SK-N-SH (cell line): ENCODE data around the gene MLXIP. TPM values are rescaled to one million over a fixed set of nuclear protein-coding genes. Genes with fewer than 3 reads are reported as not detected.
A peak's percentile ranks its signal among the peaks of the same experiment; 100 is the strongest.

Experiments used
- CTCF ChIA-PET: fragments of 300-600, 350-600 bp; formaldehyde crosslinking; extraction: SDS; loops from one replicate; lab custom pipeline; 2021; lab: Yijun Ruan, JAX
- POLR2A ChIA-PET: fragments of 350-600 bp; sonication (Branson Sonifier 250); formaldehyde crosslinking; extraction: SDS; loops from one replicate; lab custom pipeline; 2020; ENCODE audit warnings: antibody characterized with exemption, inconsistent platforms; lab: Yijun Ruan, JAX
- DNase-seq: peaks from one replicate; pipeline ENCODE4 v3.0.0; 2012
- H2AFZ ChIP-seq: fragments of 200-600 bp; sonication (generic); 2 replicates; pipeline ENCODE4 v1.8.1; 2016; ENCODE audit warnings: antibody characterized with exemption, mild to moderate bottlenecking, low read depth
- H3F3A ChIP-seq: fragments of 200-600 bp; sonication (generic); replicated peaks from 2 replicates; pipeline ENCODE3; 2016; ENCODE audit warnings: antibody characterized with exemption, mild to moderate bottlenecking; ENCODE audit not compliant: insufficient read depth
- H3K27ac ChIP-seq, 2 experiments: fragments of 200-500 bp in 1 of 2; fragments of 200-600 bp in 1 of 2; sonication (Bioruptor generic) in 1 of 2; sonication (generic), shearing (Covaris generic) in 1 of 2; 2 replicates each; pipeline versions ENCODE4 v1.5.1 to v1.6.1; 2014 to 2016; ENCODE audit warnings: low read depth in 2 of 2, inconsistent platforms in 1 of 2, low read length in 1 of 2, mild to moderate bottlenecking in 1 of 2, mixed read lengths in 1 of 2
- H3K27me3 ChIP-seq: fragments of 200-600 bp; sonication (generic), shearing (Covaris generic); 2 replicates; pipeline ENCODE4 v1.6.1; 2016; ENCODE audit warnings: mixed run types; ENCODE audit not compliant: insufficient read depth
- H3K36me3 ChIP-seq, 2 experiments: fragments of 200-500 bp in 1 of 2; fragments of 200-600 bp in 1 of 2; sonication (Bioruptor generic) in 1 of 2; sonication (generic) in 1 of 2; replicated peaks in 1 of 2; 2 replicates each; pipeline versions ENCODE3 to v1.5.1; 2014 to 2016; ENCODE audit warnings: low read length in 1 of 2, mild to moderate bottlenecking in 1 of 2; ENCODE audit not compliant: insufficient read depth in 2 of 2, control insufficient read depth in 1 of 2
- H3K4me1 ChIP-seq, 2 experiments: fragments of 200-500 bp in 1 of 2; fragments of 200-600 bp in 1 of 2; sonication (Bioruptor generic) in 1 of 2; sonication (generic), shearing (Covaris generic) in 1 of 2; 2 replicates each; pipeline versions ENCODE4 v1.5.1 to v1.6.1; 2014 to 2016; ENCODE audit warnings: low read depth in 1 of 2, low read length in 1 of 2, mixed run types in 1 of 2; ENCODE audit not compliant: insufficient read depth in 2 of 2, control insufficient read depth in 1 of 2
- H3K4me2 ChIP-seq: fragments of 200-600 bp; sonication (generic), shearing (Covaris generic); 2 replicates; pipeline ENCODE4 v1.6.1; 2017; ENCODE audit warnings: mixed run types
- H3K4me3 ChIP-seq, 2 experiments: fragments of 200-500 bp in 1 of 2; fragments of 200-600 bp in 1 of 2; sonication (Bioruptor generic) in 1 of 2; sonication (generic), shearing (Covaris generic) in 1 of 2; 2 replicates each; pipeline versions ENCODE4 v1.5.1 to v1.8.1; 2014 to 2016; ENCODE audit warnings: low read depth in 2 of 2, inconsistent platforms in 1 of 2, low read length in 1 of 2, mild to moderate bottlenecking in 1 of 2, mixed read lengths in 1 of 2, moderate library complexity in 1 of 2
- H3K79me2 ChIP-seq: fragments of 200-600 bp; sonication (generic); 2 replicates; pipeline ENCODE4 v1.8.1; 2017; ENCODE audit warnings: mild to moderate bottlenecking; ENCODE audit not compliant: insufficient read depth
- H3K9ac ChIP-seq: fragments of 200-600 bp; sonication (generic); 2 replicates; pipeline ENCODE4 v1.6.1; 2017; ENCODE audit warnings: mixed run types
- H3K9me2 ChIP-seq: fragments of 200-600 bp; sonication (generic); 2 replicates; pipeline ENCODE4 v1.6.1; 2017; ENCODE audit warnings: mixed run types
- H3K9me3 ChIP-seq: fragments of 200-600 bp; sonication (generic); 2 replicates; pipeline ENCODE4 v1.6.1; 2017; ENCODE audit warnings: mixed run types, mild to moderate bottlenecking, moderate library complexity
- H4K20me1 ChIP-seq: fragments of 200-600 bp; sonication (generic); 2 replicates; pipeline ENCODE4 v1.6.1; 2017; ENCODE audit warnings: mild to moderate bottlenecking, mixed run types; ENCODE audit not compliant: insufficient read depth
- CHD2 ChIP-seq: fragments of 150-350 bp; IDR thresholded peaks from 2 replicates; pipeline ENCODE4 v1.6.1; 2018; ENCODE audit warnings: low read length; ENCODE audit not compliant: partially characterized antibody
- CTCF ChIP-seq: fragments of 200-600 bp; sonication (generic); IDR thresholded peaks from 2 replicates; pipeline ENCODE4 v1.6.1; 2017; ENCODE audit warnings: antibody characterized with exemption, mild to moderate bottlenecking, moderate library complexity
- MXI1 ChIP-seq: IDR thresholded peaks from 2 replicates; pipeline ENCODE4 v1.6.1; 2012; ENCODE audit warnings: mild to moderate bottlenecking, low read depth, low read length, improper control_type of control experiment
- NFIC ChIP-seq: IDR thresholded peaks from 2 replicates; pipeline ENCODE4 v1.4.0; 2012; ENCODE audit warnings: borderline replicate concordance
- NRF1 ChIP-seq: IDR thresholded peaks from 2 replicates; pipeline ENCODE4 v1.6.1; 2012; ENCODE audit warnings: low read depth, mild to moderate bottlenecking, low read length
- PBX3 ChIP-seq: IDR thresholded peaks from 2 replicates; pipeline ENCODE4; 2012
- POLR2AphosphoS5 ChIP-seq: IDR thresholded peaks from 2 replicates; pipeline ENCODE4 v1.6.1; 2012; ENCODE audit warnings: low read depth, low read length
- RCOR1 ChIP-seq: fragments of 150-350 bp; IDR thresholded peaks from 2 replicates; pipeline ENCODE4 v1.6.1; 2017; ENCODE audit warnings: antibody characterized with exemption, low read length
- RXRA ChIP-seq: IDR thresholded peaks from 2 replicates; pipeline ENCODE4 v1.4.0; 2012; ENCODE audit warnings: low read depth, mild to moderate bottlenecking, borderline replicate concordance
- TAF1 ChIP-seq: IDR thresholded peaks from 2 replicates; pipeline ENCODE4 v1.6.1; 2012; ENCODE audit warnings: low read depth, mild to moderate bottlenecking, low read length, moderate library complexity, borderline replicate concordance
- TCF12 ChIP-seq: IDR thresholded peaks from 2 replicates; pipeline ENCODE4 v1.4.0; 2012
- TEAD4 ChIP-seq: IDR thresholded peaks from 2 replicates; pipeline ENCODE4 v1.4.0; 2012; ENCODE audit warnings: mild to moderate bottlenecking, borderline replicate concordance; ENCODE audit not compliant: insufficient read depth
- USF1 ChIP-seq: IDR thresholded peaks from 2 replicates; pipeline ENCODE4 v1.4.0; 2012; ENCODE audit warnings: low read depth, borderline replicate concordance
- WGBS: methylation state at CpG from one replicate; pipeline ENCODE4 v1.1.6; 2017; ENCODE audit warnings: low lambda C conversion rate; 5-methylcytosine and 5-hydroxymethylcytosine counted together
- polyA plus RNA-seq, 3 experiments: library from polyadenylated mRNA; depleted of rRNA; stranded (reverse); fragments of >200 nt; gene quantifications; 2 replicates each; pipeline ENCODE4 v1.2.3, GENCODE V29; 2012

Gene MLXIP
- polyA plus RNA-seq, 1 of the 3 experiments (the other 2 are of a cell fraction), result 11.0 TPM

GRCh38 chr12:122081697-122082221, 3.2 kb downstream of the MLXIP start:
- TF ChIP-seq RXRA, result no peak
- no peak for TF ChIP-seq TEAD4
- no peak for TF ChIP-seq MXI1
- no peak for TF ChIP-seq TCF12
- no peak for TF ChIP-seq PBX3
- TF ChIP-seq TAF1, result no peak
- TF ChIP-seq CHD2, result no peak
- no peak for TF ChIP-seq RCOR1
- no peak for TF ChIP-seq USF1
- no peak for TF ChIP-seq CTCF
- no peak for TF ChIP-seq NFIC
- no peak for TF ChIP-seq POLR2AphosphoS5
- TF ChIP-seq NRF1, result no peak
- TF ChIP-seq, all 33 proteins: peak for 0
- Histone ChIP-seq H3K9me3 (no peaks in the 10 kb centered on the region), H3K9me2 (no peaks in the 10 kb centered on the region), H3K4me3 (peak overlapping the region; percentile 13 to 74; a peak in 2 of 4 replicates), H4K20me1 (peaks cover 29% of the 10 kb centered on the region), H3K36me3 (peaks cover 9 to 11% of the 10 kb centered on the region in 2 experiments), H2AFZ (no peak overlapping the region), H3K9ac (peak overlapping the region; percentile 73; the same call in 1 of the 2 replicates), H3K4me1 (peaks cover 15 to 36% of the 10 kb centered on the region in 2 experiments), H3K4me2 (peak overlapping the region; percentile 92), H3K79me2 (peaks cover 80% of the 10 kb centered on the region), H3F3A (peaks cover 29% of the 10 kb centered on the region), H3K27me3 (no peaks in the 10 kb centered on the region), H3K27ac (peak overlapping the region; percentile 17 to 84; a peak in 3 of 4 replicates)
- ChIA-PET POLR2A (interaction anchor here (1.4 kb wide), 1 partner anchor 16 kb away, joined by 4 read pairs; no protein-coding TSS in a partner anchor), CTCF (interaction anchor here (1.8 to 2.2 kb wide), 3 partner anchors 16 to 42 kb away, joined by 6 to 22 read pairs (median 8); no protein-coding TSS in a partner anchor)
- no peak for DNase-seq
- WGBS, result 39% methylated on average over 7 of the region's 7 CpGs
